Activated CD4-positive, alpha-beta T cell treated with anti-CD3 and anti-CD28 coated beads, Interleukin-10, Interleukin-2, amounts not matched to agents 100 ng/mL and 50 ng/mL, durations not matched to agents 16 hours and 8 hours (primary cell): Measurements from ENCODE around the gene CD38.
"Not testable (repeated sequence)": the region's sequence is repeated elsewhere in the genome, so short reads cannot be mapped to it uniquely, and the experiment has no call there.

Experiments
- DNase-seq: peaks from one replicate; pipeline ENCODE4 v3.0.0-alpha.2; 2020

Gene CD38

GRCh38 chr4:15802497-15802896, 24.4 kb downstream of the CD38 start:
- DNase-seq, result not testable (repeated sequence)

- peak; percentile 60 for DNase-seq
Observed at GRCh38 chr4:15805583-15806517, 27.7 kb downstream of the CD38 start.

- DNase-seq, result peak; percentile 9
Observed at GRCh38 chr4:15809058-15809457, 30.9 kb downstream of the CD38 start.

GRCh38 chr4:15809466-15809865, 31.3 kb downstream of the CD38 start:
- DNase-seq, result no peak

- DNase-seq, result no peak
Observed at GRCh38 chr4:15811703-15812337, 33.7 kb downstream of the CD38 start.

GRCh38 chr4:15832523-15833451, 54.7 kb downstream of the CD38 start:
- no peak for DNase-seq

GRCh38 chr4:15833801-15834200, 55.7 kb downstream of the CD38 start:
- no peak for DNase-seq

- DNase-seq, result no peak
Observed at GRCh38 chr4:15836362-15836761, 58.2 kb downstream of the CD38 start.

- no peak for DNase-seq
Observed at GRCh38 chr4:15837591-15837990, 59.5 kb downstream of the CD38 start.

GRCh38 chr4:15841194-15841730, 63.1 kb downstream of the CD38 start:
- DNase-seq, result not testable (repeated sequence)

GRCh38 chr4:15847746-15848145, 69.6 kb downstream of the CD38 start:
- DNase-seq, result no peak

- DNase-seq, result peak; percentile 5
Observed at GRCh38 chr4:15848191-15848842, 70.2 kb downstream of the CD38 start.

- DNase-seq, result no peak
Observed at GRCh38 chr4:15851969-15852368, 73.8 kb downstream of the CD38 start.

GRCh38 chr4:15852524-15852923, 74.4 kb downstream of the CD38 start:
- no peak for DNase-seq

GRCh38 chr4:15853345-15853744, 75.2 kb downstream of the CD38 start:
- no peak for DNase-seq

GRCh38 chr4:15855804-15856475, 77.8 kb downstream of the CD38 start:
- DNase-seq, result no peak

- not testable (repeated sequence) for DNase-seq
Observed at GRCh38 chr4:15861198-15861597, 83.1 kb downstream of the CD38 start.

GRCh38 chr4:15864651-15865566, 86.8 kb downstream of the CD38 start:
- no peak for DNase-seq

GRCh38 chr4:15868111-15868510, 90.0 kb downstream of the CD38 start:
- DNase-seq, result no peak

- DNase-seq, result no peak
Observed at GRCh38 chr4:15868826-15869413, 90.8 kb downstream of the CD38 start.
